SU-DHL-6 (cell line): ENCODE measurements around the gene KCNC1.

Experiments used
- H2AFZ ChIP-seq: fragments of 200-600 bp; sonication (generic); 2 replicates; pipeline ENCODE4 v1.6.1; 2014; ENCODE audit warnings: low read depth, mild to moderate bottlenecking, moderate library complexity, mixed read lengths, antibody characterized with exemption, low read length; ENCODE audit not compliant: severe bottlenecking
- H3F3A ChIP-seq: fragments of 200-600 bp; shearing (Covaris generic); 2 replicates; pipeline ENCODE4 v1.6.0; 2016; ENCODE audit warnings: antibody characterized with exemption, mild to moderate bottlenecking; ENCODE audit not compliant: insufficient read depth
- H3K27ac ChIP-seq: fragments of 200-600 bp; sonication (generic); 2 replicates; pipeline ENCODE4 v1.5.1; 2016; ENCODE audit warnings: low read depth, mild to moderate bottlenecking, low read length, moderate library complexity, mixed read lengths
- H3K27me3 ChIP-seq: fragments of 200-600 bp; sonication (generic), shearing (Covaris generic); 2 replicates; pipeline ENCODE4 v1.6.0; 2014; ENCODE audit warnings: mild to moderate bottlenecking, low read length
- H3K36me3 ChIP-seq: fragments of 200-600 bp; sonication (generic); 2 replicates; pipeline ENCODE4 v1.6.1; 2014; ENCODE audit warnings: mild to moderate bottlenecking, low read length, mixed read lengths
- H3K4me2 ChIP-seq: fragments of 300-600, 200-600 bp; shearing (Covaris generic), sonication (generic); 2 replicates; pipeline ENCODE4 v1.6.0; 2014; ENCODE audit warnings: low read length, low read depth, mild to moderate bottlenecking; ENCODE audit not compliant: poor library complexity, severe bottlenecking
- H3K4me3 ChIP-seq: fragments of 200-600 bp; sonication (generic); 2 replicates; pipeline ENCODE4 v1.5.1; 2014; ENCODE audit warnings: antibody characterized with exemption, low read length, mild to moderate bottlenecking, mixed read lengths; ENCODE audit not compliant: insufficient read depth, poor library complexity, severe bottlenecking
- H3K79me2 ChIP-seq: fragments of 200-600 bp; sonication (generic); 2 replicates; pipeline ENCODE4 v1.6.1; 2014; ENCODE audit warnings: mild to moderate bottlenecking, low read length, moderate library complexity; ENCODE audit not compliant: insufficient read depth
- H3K9ac ChIP-seq: fragments of 200-600 bp; sonication (generic); 2 replicates; pipeline ENCODE4 v1.7.0; 2014; ENCODE audit warnings: mild to moderate bottlenecking, low read length
- H3K9me2 ChIP-seq: fragments of 200-600 bp; sonication (generic); replicated peaks from 2 replicates; pipeline ENCODE4 v1.6.1; 2014; ENCODE audit warnings: low read length; ENCODE audit not compliant: insufficient read depth
- H3K9me3 ChIP-seq: fragments of 200-600 bp; sonication (generic); 2 replicates; pipeline ENCODE4 v1.6.1; 2014; ENCODE audit warnings: low read length, mixed read lengths; ENCODE audit not compliant: insufficient read depth
- H4K20me1 ChIP-seq: fragments of 200-600 bp; sonication (generic); 2 replicates; pipeline ENCODE4 v1.6.1; 2014; ENCODE audit warnings: low read depth, mild to moderate bottlenecking, antibody characterized with exemption, low read length, moderate library complexity, mixed read lengths
- EZH2phosphoT487 ChIP-seq: fragments of 200-600 bp; sonication (generic), shearing (Covaris generic); conservative IDR thresholded peaks from 2 replicates; pipeline ENCODE4 v1.6.1; 2018; ENCODE audit warnings: mild to moderate bottlenecking, antibody characterized with exemption, low read length, moderate library complexity, mixed read lengths
- TF ChIP-seq, protein P1 (sequence below): fragments of 200-600 bp; sonication (generic); IDR thresholded peaks from one replicate; pipeline ENCODE4 v1.5.1; 2017; ENCODE audit warnings: antibody characterized with exemption, mild to moderate bottlenecking, low read length, moderate library complexity; ENCODE audit not compliant: insufficient read depth, poor library complexity, severe bottlenecking

The KCNC1 gene

DNA sequence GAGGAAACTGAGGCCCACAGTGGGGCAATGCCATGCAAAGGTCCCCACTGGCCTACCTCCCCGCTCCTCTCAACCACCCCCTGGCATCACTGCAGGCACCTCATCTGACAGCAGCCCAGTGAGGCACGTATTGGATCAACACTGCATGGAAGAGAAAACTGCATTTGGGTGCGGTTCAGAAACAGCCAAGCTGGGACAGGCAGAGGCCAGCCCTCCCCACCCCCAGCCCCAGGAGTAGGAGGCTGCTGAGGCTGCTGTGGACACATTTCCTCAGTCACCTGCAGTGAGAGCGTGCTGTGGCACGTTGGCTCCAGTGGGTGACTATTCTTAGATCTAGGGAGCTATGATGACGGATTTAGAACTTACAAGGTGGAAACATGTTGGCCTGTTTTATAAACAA is 63.7 kb downstream of the KCNC1 start:
- no peak for TF ChIP-seq EZH2phosphoT487
- Histone ChIP-seq H3K27me3 (no peaks in the 10 kb centered on the region), H3F3A (no peaks in the 10 kb centered on the region), H3K36me3 (no peaks in the 10 kb centered on the region), H2AFZ (no peak overlapping the region), H3K9ac (no peak overlapping the region), H3K4me3 (no peak overlapping the region), H3K79me2 (no peaks in the 10 kb centered on the region), H3K9me3 (no peaks in the 10 kb centered on the region), H4K20me1 (no peaks in the 10 kb centered on the region), H3K4me2 (no peak overlapping the region), H3K9me2 (no peaks in the 10 kb centered on the region), H3K27ac (no peak overlapping the region)

DNA sequence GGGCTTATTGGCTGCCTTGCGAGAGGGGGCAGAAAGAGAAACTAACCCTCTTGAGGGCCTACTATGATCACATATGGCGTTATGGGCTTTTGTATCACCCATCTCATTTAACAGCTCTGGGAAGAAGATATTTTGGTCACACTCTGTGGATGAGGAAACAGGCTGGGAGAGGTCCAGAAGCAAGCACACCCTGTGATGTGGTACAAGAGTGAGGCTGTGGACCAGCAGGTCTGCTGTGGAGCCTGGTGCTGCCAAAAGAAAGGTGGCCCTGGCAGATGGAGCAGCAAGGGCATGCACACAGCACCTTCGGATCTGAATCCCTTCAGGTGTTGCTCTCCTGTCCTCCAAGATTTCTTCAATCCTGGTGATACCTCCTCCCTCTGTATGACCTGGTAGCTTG is 64.1 kb downstream of the KCNC1 start:
- H2AFZ ChIP-seq, result no peak overlapping the region
- no peaks in the 10 kb centered on the region for H3K9me3 ChIP-seq
- no peaks in the 10 kb centered on the region for H3K36me3 ChIP-seq
- H3K27ac ChIP-seq, result no peak overlapping the region
- H3K27me3 ChIP-seq, result no peaks in the 10 kb centered on the region
- no peak overlapping the region for H3K9ac ChIP-seq
- H3K4me2 ChIP-seq, result no peak overlapping the region
- H3K79me2 ChIP-seq, result no peaks in the 10 kb centered on the region
- no peaks in the 10 kb centered on the region for H3K9me2 ChIP-seq
- TF ChIP-seq, protein P1, sequence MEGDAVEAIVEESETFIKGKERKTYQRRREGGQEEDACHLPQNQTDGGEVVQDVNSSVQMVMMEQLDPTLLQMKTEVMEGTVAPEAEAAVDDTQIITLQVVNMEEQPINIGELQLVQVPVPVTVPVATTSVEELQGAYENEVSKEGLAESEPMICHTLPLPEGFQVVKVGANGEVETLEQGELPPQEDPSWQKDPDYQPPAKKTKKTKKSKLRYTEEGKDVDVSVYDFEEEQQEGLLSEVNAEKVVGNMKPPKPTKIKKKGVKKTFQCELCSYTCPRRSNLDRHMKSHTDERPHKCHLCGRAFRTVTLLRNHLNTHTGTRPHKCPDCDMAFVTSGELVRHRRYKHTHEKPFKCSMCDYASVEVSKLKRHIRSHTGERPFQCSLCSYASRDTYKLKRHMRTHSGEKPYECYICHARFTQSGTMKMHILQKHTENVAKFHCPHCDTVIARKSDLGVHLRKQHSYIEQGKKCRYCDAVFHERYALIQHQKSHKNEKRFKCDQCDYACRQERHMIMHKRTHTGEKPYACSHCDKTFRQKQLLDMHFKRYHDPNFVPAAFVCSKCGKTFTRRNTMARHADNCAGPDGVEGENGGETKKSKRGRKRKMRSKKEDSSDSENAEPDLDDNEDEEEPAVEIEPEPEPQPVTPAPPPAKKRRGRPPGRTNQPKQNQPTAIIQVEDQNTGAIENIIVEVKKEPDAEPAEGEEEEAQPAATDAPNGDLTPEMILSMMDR, result no peak
- no peak for TF ChIP-seq EZH2phosphoT487
- no peaks in the 10 kb centered on the region for H3F3A ChIP-seq
- no peak overlapping the region for H3K4me3 ChIP-seq
- no peaks in the 10 kb centered on the region for H4K20me1 ChIP-seq

DNA sequence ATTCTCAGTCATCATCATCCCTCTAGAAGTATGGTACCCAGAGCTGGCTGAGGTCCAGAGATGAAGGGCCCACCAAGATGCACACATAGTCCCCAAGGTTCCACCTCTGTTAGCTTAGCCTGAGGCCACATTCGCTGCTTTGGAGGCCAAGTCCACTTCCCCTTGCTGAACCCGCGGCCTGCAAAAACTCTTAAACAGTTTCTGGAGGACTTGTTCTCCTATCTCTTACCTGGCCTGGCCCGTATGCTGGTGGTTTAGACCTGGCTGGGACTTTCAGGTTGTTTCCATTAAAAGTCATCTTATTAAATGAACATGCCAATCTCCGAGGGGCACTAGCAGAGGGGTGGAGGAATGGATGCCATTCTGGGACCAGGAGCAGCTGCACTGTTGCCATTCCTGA is 64.6 kb downstream of the KCNC1 start:
- no peaks in the 10 kb centered on the region for H3F3A ChIP-seq
- H3K79me2 ChIP-seq, result no peaks in the 10 kb centered on the region
- H3K27ac ChIP-seq, result no peak overlapping the region
- TF ChIP-seq, protein P1, result no peak
- no peak for TF ChIP-seq EZH2phosphoT487
- no peaks in the 10 kb centered on the region for H3K27me3 ChIP-seq
- no peaks in the 10 kb centered on the region for H3K36me3 ChIP-seq
- H2AFZ ChIP-seq, result no peak overlapping the region
- no peaks in the 10 kb centered on the region for H3K9me2 ChIP-seq
- no peak overlapping the region for H3K4me2 ChIP-seq
- no peak overlapping the region for H3K4me3 ChIP-seq
- H3K9me3 ChIP-seq, result no peaks in the 10 kb centered on the region
- no peak overlapping the region for H3K9ac ChIP-seq
- H4K20me1 ChIP-seq, result no peaks in the 10 kb centered on the region

DNA sequence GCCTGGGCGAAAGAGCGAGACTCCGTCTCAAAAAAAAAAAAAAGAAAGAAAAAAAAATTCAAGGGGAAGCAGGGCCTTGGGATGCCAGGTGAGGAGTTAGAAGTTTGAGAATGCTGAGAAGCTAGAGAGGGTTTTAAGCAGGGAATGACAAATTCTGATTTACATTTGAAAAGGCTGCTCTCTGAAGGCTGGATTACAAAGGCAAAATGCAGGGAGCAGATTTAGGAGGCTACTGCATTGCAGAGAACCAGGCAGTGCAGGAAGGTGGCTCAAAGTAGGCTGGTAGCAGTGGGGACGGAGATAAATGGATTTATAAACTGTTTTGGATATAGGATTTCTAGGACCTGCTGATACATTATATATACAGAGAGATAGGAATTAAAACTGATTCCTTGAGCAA is 66.6 kb downstream of the KCNC1 start:
- no peaks in the 10 kb centered on the region for H3K36me3 ChIP-seq
- H3K79me2 ChIP-seq, result no peaks in the 10 kb centered on the region
- TF ChIP-seq, protein P1, result no peak
- no peak for TF ChIP-seq EZH2phosphoT487
- no peaks in the 10 kb centered on the region for H3F3A ChIP-seq
- no peak overlapping the region for H3K9ac ChIP-seq
- no peaks in the 10 kb centered on the region for H4K20me1 ChIP-seq
- H3K4me2 ChIP-seq, result no peak overlapping the region
- H3K27ac ChIP-seq, result no peak overlapping the region
- no peaks in the 10 kb centered on the region for H3K27me3 ChIP-seq
- H3K4me3 ChIP-seq, result no peak overlapping the region
- no peaks in the 10 kb centered on the region for H3K9me3 ChIP-seq
- no peaks in the 10 kb centered on the region for H3K9me2 ChIP-seq
- no peak overlapping the region for H2AFZ ChIP-seq
